Ascending aorta (tissue), 2 donors: Measurements from ENCODE around the gene CNGA3. TPM values are rescaled to one million over a fixed set of nuclear protein-coding genes. Genes with fewer than 3 reads are reported as not detected.

Experiments
- DNase-seq, 2 donors: peaks; one replicate each; pipeline ENCODE4 v3.0.0-alpha.2; 2019; ENCODE audit warnings: low spot score in 2 of 2
- H3K27ac ChIP-seq, 2 donors: fragments of 200-600 bp; sonication (generic); one replicate each; pipeline ENCODE4 v1.5.1; 2016 to 2017; ENCODE audit warnings: mild to moderate bottlenecking in 1 of 2
- H3K27me3 ChIP-seq: fragments of 200-600 bp; sonication (generic); one replicate; pipeline ENCODE4 v1.5.1; 2017
- H3K36me3 ChIP-seq, 2 donors: fragments of 200-600 bp; sonication (generic); one replicate each; pipeline ENCODE4 v1.5.1; 2016
- H3K4me1 ChIP-seq, 2 donors: fragments of 200-600 bp; sonication (generic); one replicate each; pipeline ENCODE4 v1.5.1; 2016 to 2017; ENCODE audit warnings: mild to moderate bottlenecking in 1 of 2
- H3K4me3 ChIP-seq, 2 donors: fragments of 200-600 bp; sonication (generic); one replicate each; pipeline ENCODE4 v1.5.1; 2016 to 2017; ENCODE audit warnings: mild to moderate bottlenecking in 1 of 2
- H3K9me3 ChIP-seq, 2 donors: fragments of 200-600 bp; sonication (generic); one replicate each; pipeline ENCODE4 v1.5.1; 2016
- CTCF ChIP-seq, 3 experiments: fragments of 200-600 bp in 2 of 3; fragments of 450-650 bp in 1 of 3; sonication (generic) in 2 of 3; IDR thresholded peaks; one replicate each; pipeline ENCODE4 v1.5.1; 2016 to 2019; ENCODE audit warnings: antibody characterized with exemption in 3 of 3, mild to moderate bottlenecking in 1 of 3, moderate library complexity in 1 of 3
- intact Hi-C: fragments of 100-400 bp; cut with DNase I; formaldehyde crosslinking; loops from one replicate; pipeline ENCODE4 v1.15.1; 2023
- total RNA-seq: library from RNA; depleted of rRNA; stranded (reverse); fragments of >200 nt; gene quantifications from one replicate; pipeline ENCODE4 v1.1.0, GENCODE V29; 2016

CNGA3 gene
- total RNA-seq, 1 donor from 2014 or later = not detected

GRCh38 chr2:98399140-98399539 lies 52.9 kb downstream of the CNGA3 start:
- TF ChIP-seq CTCF (IDR thresholded peaks at IDR 0.05) = no peak
- intact Hi-C loops = no loop called here
- no peaks in the 10 kb centered on the region for H3K9me3 ChIP-seq
- no peaks in the 10 kb centered on the region for H3K36me3 ChIP-seq
- H3K27ac ChIP-seq = no peak overlapping the region
- H3K27me3 ChIP-seq = no peaks in the 10 kb centered on the region
- no peaks in the 10 kb centered on the region for H3K4me1 ChIP-seq
- H3K4me3 ChIP-seq = no peak overlapping the region
- DNase-seq = no peak

GRCh38 chr2:98403878-98404277 lies 57.6 kb downstream of the CNGA3 start:
- intact Hi-C loops = no loop called here
- no peak overlapping the region for H3K4me3 ChIP-seq
- DNase-seq = no peak
- no peaks in the 10 kb centered on the region for H3K36me3 ChIP-seq
- H3K27ac ChIP-seq = no peak overlapping the region
- H3K4me1 ChIP-seq = no peaks in the 10 kb centered on the region
- no peak for TF ChIP-seq CTCF (IDR thresholded peaks at IDR 0.05)
- H3K9me3 ChIP-seq = no peaks in the 10 kb centered on the region
- no peaks in the 10 kb centered on the region for H3K27me3 ChIP-seq

- intact Hi-C loops = no loop called here
- Histone ChIP-seq H3K9me3 (no peaks in the 10 kb centered on the region), H3K36me3 (no peaks in the 10 kb centered on the region), H3K27ac (no peak overlapping the region), H3K27me3 (no peaks in the 10 kb centered on the region), H3K4me1 (no peaks in the 10 kb centered on the region), H3K4me3 (no peak overlapping the region)
- no peak for DNase-seq
- no peak for TF ChIP-seq CTCF (IDR thresholded peaks at IDR 0.05)
Measured at GRCh38 chr2:98404556-98405250, 58.4 kb downstream of the CNGA3 start.

GRCh38 chr2:98405301-98405700 lies 59.0 kb downstream of the CNGA3 start:
- Histone ChIP-seq H3K36me3 (no peaks in the 10 kb centered on the region), H3K9me3 (no peaks in the 10 kb centered on the region), H3K4me3 (no peak overlapping the region), H3K27ac (no peak overlapping the region), H3K27me3 (no peaks in the 10 kb centered on the region), H3K4me1 (no peaks in the 10 kb centered on the region)
- no peak for DNase-seq
- no peak for TF ChIP-seq CTCF (IDR thresholded peaks at IDR 0.05)
- intact Hi-C loops = no loop called here

GRCh38 chr2:98408155-98408554 lies 61.9 kb downstream of the CNGA3 start:
- H3K4me1 ChIP-seq = no peaks in the 10 kb centered on the region
- H3K36me3 ChIP-seq = no peaks in the 10 kb centered on the region
- H3K27ac ChIP-seq = no peak overlapping the region
- DNase-seq = no peak
- intact Hi-C loops = no loop called here
- TF ChIP-seq CTCF (IDR thresholded peaks at IDR 0.05) = no peak
- no peaks in the 10 kb centered on the region for H3K9me3 ChIP-seq
- H3K4me3 ChIP-seq = no peak overlapping the region
- no peaks in the 10 kb centered on the region for H3K27me3 ChIP-seq
